ENCODE measurements around the gene YPEL1. TPM values are rescaled to one million over a fixed set of nuclear protein-coding genes. Genes with fewer than 3 reads are reported as not detected.
"Not testable (repeated sequence)": the region's sequence is repeated elsewhere in the genome, so short reads cannot be mapped to it uniquely, and the experiment has no call there.

Gene YPEL1
- total and polyA plus RNA-seq, 2 of the 8 experiments (the other 6 are each of a cell fraction or from before 2014, with no cell fraction given): 6.0 to 6.7 TPM

DNA sequence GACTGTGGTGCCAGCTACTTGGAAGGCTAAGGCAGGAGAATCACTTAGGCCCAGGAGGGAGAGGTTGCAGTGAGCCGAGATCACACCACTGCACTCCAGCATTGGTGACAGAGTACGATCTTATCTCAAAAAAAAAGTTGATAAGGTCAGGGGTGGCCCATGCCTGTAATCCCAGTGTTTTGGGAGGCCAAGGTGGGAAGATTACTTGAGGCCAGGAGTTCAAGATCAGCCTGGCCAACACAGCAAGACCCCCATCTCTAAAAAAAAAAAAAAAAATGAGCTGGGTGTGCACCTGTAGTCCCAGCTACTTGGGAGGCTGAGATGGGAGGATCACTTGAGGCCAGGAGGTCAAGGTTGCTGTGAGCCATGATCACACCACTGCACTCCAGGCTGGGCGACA, 6.4 kb downstream of the YPEL1 start:
- H3K4me3 ChIP-seq (ENCODE audit: extremely low read depth in 1 of 4, insufficient read depth in 2 of 4, low read depth in 3 of 4, low read length in 4 of 4); H2BK20ac ChIP-seq (ENCODE audit: low read length); H3K36me3 ChIP-seq (ENCODE audit: control insufficient read depth in 2 of 4, insufficient read depth in 4 of 4, low read length in 3 of 4); POLR2A ChIA-PET (ENCODE audit: partially characterized antibody); H2BK12ac ChIP-seq (ENCODE audit: low read depth, low read length); DNase-seq (ENCODE audit: low read depth in 1 of 2, low spot score in 2 of 2); H3K56ac ChIP-seq (replicated peaks; ENCODE audit: insufficient read length, low read depth, low read length); H3K27me3 ChIP-seq (replicated peaks in 1 of 4; ENCODE audit: control insufficient read depth in 3 of 4, extremely low read depth in 1 of 4, insufficient read depth in 3 of 4, low read length in 3 of 4); H3K9me3 ChIP-seq (ENCODE audit: insufficient read depth in 2 of 2, low read depth in 1 of 2, low read length in 1 of 2); H2AK5ac ChIP-seq (ENCODE audit: low read depth, low read length); H3K9ac ChIP-seq (replicated peaks in 1 of 4; ENCODE audit: extremely low read depth in 1 of 4, low read depth in 3 of 4, low read length in 3 of 4); H3K27ac ChIP-seq (ENCODE audit: low read depth, low read length); H2AFZ ChIP-seq (ENCODE audit: low read length); H2BK120ac ChIP-seq (replicated peaks; ENCODE audit: low read depth, low read length); H3K23me2 ChIP-seq (ENCODE audit: low read depth, low read length); H3K79me1 ChIP-seq (ENCODE audit: low read depth, low read length); H4K91ac ChIP-seq (replicated peaks; ENCODE audit: insufficient read length, low read length); H3K18ac ChIP-seq (ENCODE audit: extremely low read depth, low read length); H3K23ac ChIP-seq (ENCODE audit: insufficient read length); H3K4me2 ChIP-seq (ENCODE audit: insufficient read depth in 1 of 2, low read depth in 2 of 2, low read length in 2 of 2); H3K4ac ChIP-seq (replicated peaks; ENCODE audit: insufficient read length, low read depth, low read length); H2BK15ac ChIP-seq (ENCODE audit: low read length); H3K4me1 ChIP-seq (replicated peaks in 1 of 4; ENCODE audit: control insufficient read depth in 3 of 4, insufficient read depth in 4 of 4, low read length in 3 of 4); H2BK5ac ChIP-seq (ENCODE audit: low read depth, low read length); H3K14ac ChIP-seq (ENCODE audit: insufficient read length); FAIRE-seq; H4K8ac ChIP-seq (ENCODE audit: extremely low read depth, insufficient read depth, low read length); H3K79me2 ChIP-seq (ENCODE audit: control insufficient read depth in 1 of 2, insufficient read depth in 2 of 2, low read length in 2 of 2); H4K5ac ChIP-seq (ENCODE audit: insufficient read length, low read depth, low read length): not testable (repeated sequence)
- CTCF ChIA-PET (ENCODE audit: partially characterized antibody): interaction anchor here (0.6 to 5.8 kb wide), 3 partner anchors 13 to 88 kb away, joined by 3 to 45 read pairs (median 3); no protein-coding TSS in a partner anchor
- H4K20me1 ChIP-seq (replicated peaks in 1 of 2; ENCODE audit: control insufficient read depth in 1 of 2, insufficient read depth in 2 of 2, low read length in 2 of 2): peaks cover 10 to 13% of the 10 kb centered on the region in 2 experiments
- WGBS, 2 experiments (ENCODE audit: extremely low coverage in 1 of 2, insufficient coverage in 1 of 2, insufficient read length in 1 of 2, insufficient replicate concordance in 2 of 2, low coverage in 1 of 2, low lambda C conversion rate in 2 of 2, missing lambda C conversion rate in 1 of 2): 96% methylated on average over 3 of the region's 3 CpGs; no CpG with 5 or more reads in 1 of the 2 experiments

Measured in H1 (cell line).